Endothelial cell of umbilical vein (primary cell): Measurements from ENCODE around the gene NHSL2. TPM values are rescaled to one million over a fixed set of nuclear protein-coding genes. Genes with fewer than 3 reads are reported as not detected.

Experiments
- BruUV-seq: library from RNA; stranded (reverse); fragments of 400-500 nt; replicated peaks from 2 replicates; lab custom pipeline; 2021; lab: Mats Ljungman, UMichigan
- CTCF ChIA-PET: fragments of 300-600, 350-600 bp; sonication (Branson Sonifier 250); formaldehyde crosslinking; loops from one replicate; lab custom pipeline; 2021; ENCODE audit warnings: antibody characterized with exemption, inconsistent platforms; lab: Charles Lee
- POLR2A ChIA-PET: fragments of 300-600, 350-600 bp; sonication (Branson Sonifier 250); formaldehyde crosslinking; loops from one replicate; lab custom pipeline; 2021; ENCODE audit warnings: antibody characterized with exemption, inconsistent platforms; lab: Charles Lee
- DNase-seq: peaks from one replicate; pipeline ENCODE4 v3.0.0-alpha.2; 2011; ENCODE audit warnings: low read depth, low spot score
- FAIRE-seq: peaks from 2 replicates; lab custom pipeline; 2011; peaks lifted over from hg19 to GRCh38; lab: Jason Lieb, UNC
- H2AFZ ChIP-seq: 2 replicates; pipeline ENCODE4 v1.6.0; 2012; ENCODE audit warnings: low read depth, low read length, control low read depth, inconsistent platforms
- H3K27ac ChIP-seq: 2 replicates; pipeline ENCODE4 v1.5.1; 2011; ENCODE audit warnings: low read depth, mild to moderate bottlenecking, control low read depth, low read length, moderate library complexity; ENCODE audit not compliant: insufficient read depth
- H3K27me3 ChIP-seq, 2 experiments: 2 replicates each; pipeline versions ENCODE4 v1.6.0 to v1.6.1; 2011; ENCODE audit warnings: low read length in 2 of 2, mixed read lengths in 1 of 2; ENCODE audit not compliant: control insufficient read depth in 2 of 2, insufficient read depth in 2 of 2
- H3K36me3 ChIP-seq, 2 experiments: 2 replicates in 1 of 2; 3 replicates in 1 of 2; pipeline ENCODE4 v1.5.1; 2011; ENCODE audit warnings: low read length in 2 of 2, mild to moderate bottlenecking in 1 of 2, moderate library complexity in 1 of 2; ENCODE audit not compliant: control insufficient read depth in 2 of 2, insufficient read depth in 2 of 2; ENCODE audit errors: extremely low read depth in 1 of 2
- H3K4me1 ChIP-seq: 3 replicates; pipeline ENCODE4 v1.5.1; 2011; ENCODE audit warnings: mild to moderate bottlenecking, low read length; ENCODE audit not compliant: control insufficient read depth, insufficient read depth; ENCODE audit errors: extremely low read depth
- H3K4me2 ChIP-seq: 2 replicates; pipeline ENCODE4 v1.6.1; 2011; ENCODE audit warnings: low read length, control low read depth, mixed read lengths; ENCODE audit not compliant: insufficient read depth
- H3K4me3 ChIP-seq, 3 experiments: fragments of 200-600 bp in 1 of 3; sonication (generic), shearing (Covaris generic) in 1 of 3; replicated peaks in 1 of 3; 2 replicates each; pipeline ENCODE4 v1.5.1; 2011 to 2016; ENCODE audit warnings: control low read depth in 3 of 3, low read length in 3 of 3, mild to moderate bottlenecking in 2 of 3, inconsistent platforms in 1 of 3, low read depth in 1 of 3, moderate library complexity in 1 of 3; ENCODE audit not compliant: insufficient read depth in 1 of 3
- H3K79me2 ChIP-seq: 2 replicates; pipeline ENCODE4 v1.6.0; 2012; ENCODE audit warnings: low read length, inconsistent platforms; ENCODE audit not compliant: control insufficient read depth, insufficient read depth
- H3K9ac ChIP-seq: replicated peaks from 2 replicates; pipeline ENCODE3; 2011; ENCODE audit warnings: low read length, control low read depth; ENCODE audit not compliant: insufficient read depth; ENCODE audit errors: extremely low read depth
- H3K9me1 ChIP-seq: replicated peaks from 3 replicates; pipeline ENCODE4 v1.6.0; 2011; ENCODE audit warnings: mild to moderate bottlenecking, low read length; ENCODE audit not compliant: control insufficient read depth, insufficient read depth; ENCODE audit errors: extremely low read depth
- H3K9me3 ChIP-seq: replicated peaks from 2 replicates; pipeline ENCODE4 v1.5.1; 2012; ENCODE audit warnings: low read length, inconsistent platforms; ENCODE audit not compliant: control insufficient read depth, insufficient read depth
- H4K20me1 ChIP-seq: replicated peaks from 2 replicates; pipeline ENCODE3; 2011; ENCODE audit warnings: mild to moderate bottlenecking, low read length; ENCODE audit not compliant: control insufficient read depth, insufficient read depth; ENCODE audit errors: extremely low read depth
- EZH2 ChIP-seq: IDR thresholded peaks from 2 replicates; pipeline ENCODE4 v1.6.1; 2012; ENCODE audit warnings: borderline replicate concordance, low read depth, mild to moderate bottlenecking, moderate library complexity, low read length, inconsistent platforms; ENCODE audit not compliant: severe bottlenecking
- GATA2 ChIP-seq: IDR thresholded peaks from 2 replicates; pipeline ENCODE4 v1.7.0; 2011; ENCODE audit warnings: low read depth, mild to moderate bottlenecking, moderate library complexity, mixed read lengths, low read length; ENCODE audit not compliant: insufficient read length, insufficient read depth
- JUN ChIP-seq: IDR thresholded peaks from 2 replicates; pipeline ENCODE4 v1.6.1; 2011; ENCODE audit warnings: borderline replicate concordance, low read depth; ENCODE audit not compliant: insufficient read length, insufficient read depth
- MYC ChIP-seq: IDR thresholded peaks from one replicate; pipeline ENCODE4 v1.6.1; 2011; ENCODE audit warnings: mild to moderate bottlenecking, low read depth, low read length
- POLR2A ChIP-seq: IDR thresholded peaks from 2 replicates; pipeline ENCODE4 v1.6.1; 2012; ENCODE audit warnings: low read depth, mild to moderate bottlenecking, control low read depth, low read length
- dilution Hi-C: fragments of 300-500 bp; cut with MboI; formaldehyde crosslinking; loops from one replicate; pipeline ENCODE4 v1.15.0; 2019; ENCODE audit warnings: low sequenced_read_pairs; ENCODE audit not compliant: extremely low pct_ligation_motif_present
- intact Hi-C: fragments of 100-400 bp; cut with micrococcal nuclease; formaldehyde crosslinking; loops from one replicate; pipeline ENCODE4 v1.10.0; 2022
- polyA plus RNA-seq, 4 experiments: library from polyadenylated mRNA; depleted of rRNA in 3 of 4; stranded (reverse) in 3 of 4; unstranded in 1 of 4; fragments of >200 nt; gene quantifications; 2 replicates each; pipeline versions ENCODE4 v1.2.1 to v1.2.3, GENCODE V29; 2011 to 2012; ENCODE audit warnings: missing spikeins in 1 of 4
- total RNA-seq: library from RNA; stranded (reverse); gene quantifications from 2 replicates; pipeline ENCODE4 v1.2.3, GENCODE V29; 2021

The NHSL2 gene
- total and polyA plus RNA-seq, 2 donors (not counting 3 experiments of a cell fraction or from before 2014, with no cell fraction given): 23.5 to 49.9 TPM

DNA sequence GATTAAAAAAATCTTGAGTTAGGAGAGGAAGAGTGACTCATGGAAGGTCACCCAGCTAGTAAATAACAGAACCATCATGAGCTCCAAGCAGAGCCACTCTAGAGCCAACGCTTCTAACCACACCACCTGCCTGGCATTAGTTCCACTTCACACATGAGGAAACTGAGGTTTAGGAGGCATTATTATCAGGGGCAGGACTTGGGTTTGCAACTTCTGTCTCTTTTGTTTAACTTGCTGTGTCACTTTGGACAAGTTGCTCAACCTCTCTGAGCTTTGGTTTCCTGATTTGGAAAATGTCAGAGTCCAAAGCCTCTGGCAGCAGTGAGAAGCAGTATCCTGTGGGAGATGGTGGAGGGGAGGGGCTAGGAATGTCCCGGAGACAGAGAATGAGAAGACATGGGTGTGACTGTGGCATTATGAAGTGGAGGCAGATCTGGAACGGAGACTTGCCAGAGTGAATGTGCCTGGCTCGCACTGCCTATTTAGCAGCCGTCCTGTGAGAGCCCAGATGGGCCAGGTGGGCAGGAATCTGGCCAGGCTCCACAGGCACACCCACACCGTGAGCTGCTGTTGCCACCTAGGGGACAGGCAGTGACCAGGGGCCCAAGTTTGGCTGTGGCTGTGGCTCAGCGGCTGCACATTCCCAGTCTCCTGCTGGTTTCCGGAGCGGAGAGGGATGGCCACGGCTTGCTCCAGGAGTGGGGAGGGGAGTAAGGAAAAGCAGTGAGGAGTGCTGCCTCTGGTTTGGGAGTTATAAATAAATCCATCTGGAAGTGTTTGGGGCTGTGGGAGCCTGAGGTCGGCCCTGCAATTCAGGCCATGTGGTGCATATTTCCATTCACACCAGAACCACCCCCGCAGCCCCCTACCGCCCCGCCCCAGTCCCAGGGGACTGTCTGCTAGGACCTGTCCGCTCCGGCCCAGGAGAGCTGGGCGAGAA, 93.4 kb downstream of the NHSL2 start:
- Histone ChIP-seq H3K36me3 (no peaks in the 10 kb centered on the region), H4K20me1 (no peaks in the 10 kb centered on the region), H3K4me1 (peaks cover 8% of the 10 kb centered on the region), H3K27ac (peak overlapping the region; percentile 32), H3K9me1 (no peaks in the 10 kb centered on the region), H3K4me3 (no peak overlapping the region), H3K4me2 (peak overlapping the region; percentile 59), H3K27me3 (peaks cover 0 to 3% of the 10 kb centered on the region in 2 experiments), H3K79me2 (no peaks in the 10 kb centered on the region), H3K9ac (no peak overlapping the region), H3K9me3 (no peaks in the 10 kb centered on the region), H2AFZ (peak overlapping the region; percentile 88)
- no TSS peak for BruUV-seq
- CTCF ChIA-PET: interaction anchor here (0.7 to 1.9 kb wide), 8 partner anchors 8 to 128 kb away, joined by 3 to 9 read pairs (median 3); partner anchors contain the start of gene RTL5
- DNase-seq: peak; percentile 45
- intact Hi-C loops: loop anchor here (1.0 to 10.0 kb wide), 2 partner anchors 122 to 241 kb away; no protein-coding TSS in a partner anchor
- POLR2A ChIA-PET: interaction anchor here (0.6 to 0.8 kb wide), 2 partner anchors 146 to 638 kb away, joined by 3 to 4 read pairs; partner anchors contain the start of gene TAF1
- FAIRE-seq: peak; percentile 86
- dilution Hi-C loops: no loop called here
- TF ChIP-seq JUN (peak; percentile 28), POLR2A (no peak)

DNA sequence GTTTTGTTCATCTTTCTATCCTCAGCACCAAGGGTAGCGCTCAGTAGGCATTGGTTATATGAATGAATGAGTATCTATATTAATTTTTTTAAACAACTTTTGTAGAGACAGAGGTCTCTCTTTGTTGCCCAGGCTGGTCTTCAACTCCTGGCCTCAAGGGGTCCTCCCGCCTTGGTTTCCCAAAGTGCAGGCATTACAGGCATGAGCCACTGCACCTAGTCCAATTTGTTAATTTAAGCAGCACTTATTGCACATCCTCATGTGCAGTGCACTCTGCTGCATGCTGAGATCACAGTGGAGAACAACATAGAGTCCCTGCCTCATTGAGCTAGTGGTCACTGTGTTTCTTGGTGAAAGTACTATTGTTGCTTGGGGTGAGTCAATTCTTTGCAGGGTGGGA, 94.4 kb downstream of the NHSL2 start:
- DNase-seq (no peak), FAIRE-seq (no peak)
- intact Hi-C loops: loop anchor here (10.0 kb wide), 1 partner anchor 240 kb away; no protein-coding TSS in a partner anchor
- dilution Hi-C loops: no loop called here
- H3K4me2 ChIP-seq: no peak overlapping the region
- H3K27me3 ChIP-seq: peaks cover 0 to 3% of the 10 kb centered on the region in 2 experiments
- H3K9me1 ChIP-seq: no peaks in the 10 kb centered on the region
- no peak overlapping the region for H3K9ac ChIP-seq
- TF ChIP-seq MYC (no peak), GATA2 (no peak), EZH2 (no peak)
- POLR2A ChIA-PET: interaction anchor here (0.6 to 0.8 kb wide), 2 partner anchors 8 to 145 kb away, joined by 4 to 5 read pairs; no protein-coding TSS in a partner anchor
- no peak overlapping the region for H3K4me3 ChIP-seq
- peaks cover 8% of the 10 kb centered on the region for H3K4me1 ChIP-seq
- H2AFZ ChIP-seq: no peak overlapping the region
- H3K9me3 ChIP-seq: no peaks in the 10 kb centered on the region
- no peaks in the 10 kb centered on the region for H3K79me2 ChIP-seq
- BruUV-seq: no TSS peak
- no peaks in the 10 kb centered on the region for H3K36me3 ChIP-seq
- CTCF ChIA-PET: interaction anchor here (1.0 to 1.8 kb wide), 3 partner anchors 9 to 121 kb away, joined by 3 to 9 read pairs (median 3); no protein-coding TSS in a partner anchor
- H4K20me1 ChIP-seq: no peaks in the 10 kb centered on the region
- H3K27ac ChIP-seq: no peak overlapping the region
